Colonic mucosa (tissue), 4 donors: Measurements from ENCODE around the gene ATG7. TPM values are rescaled to one million over a fixed set of nuclear protein-coding genes. Genes with fewer than 3 reads are reported as not detected.

Experiments used
- DNase-seq: peaks from one replicate; pipeline ENCODE4 v3.0.0-alpha.2; 2020
- H3K27ac ChIP-seq: fragments of 200-600 bp; one replicate; pipeline ENCODE4 v1.8.0; 2021
- H3K27me3 ChIP-seq: fragments of 200-600 bp; one replicate; pipeline ENCODE4 v1.8.0; 2021
- H3K36me3 ChIP-seq: fragments of 200-600 bp; one replicate; pipeline ENCODE4 v1.8.0; 2021
- H3K4me1 ChIP-seq: fragments of 200-600 bp; one replicate; pipeline ENCODE4 v1.8.0; 2021; ENCODE audit warnings: mild to moderate bottlenecking
- H3K4me3 ChIP-seq: fragments of 200-600 bp; one replicate; pipeline ENCODE4 v1.8.0; 2021
- H3K9ac ChIP-seq, 2 donors: one replicate each; pipeline ENCODE4 v1.7.0; 2013; ENCODE audit warnings: control low read depth in 2 of 2, low read depth in 2 of 2, low read length in 2 of 2
- H3K9me3 ChIP-seq: fragments of 200-600 bp; one replicate; pipeline ENCODE4 v1.8.0; 2021
- intact Hi-C: fragments of 100-400 bp; cut with DNase I; formaldehyde crosslinking; loops from one replicate; pipeline ENCODE4 v1.14.1; 2022
- total RNA-seq, 2 donors: library from RNA; stranded (reverse); fragmentation: NEBNext Ultra II Directional in 1 of 2; extraction: Animal tissue kit (Norgen Biotek cat#: 25700) in 1 of 2; gene quantifications; one replicate each; pipeline ENCODE4 v1.2.1, GENCODE V29; 2021
- TF ChIP-seq, protein P1 (sequence below): fragments of 200-600 bp; IDR thresholded peaks from one replicate; pipeline ENCODE4 v1.8.0; 2022; ENCODE audit warnings: antibody characterized with exemption, mild to moderate bottlenecking
- donor health status: healthy.
- donor health status: DM: no; HTN: no; CAD: no.
- donor health status: DM: no; HTN: no; CAD: no.

Gene ATG7
- total RNA-seq, 2 donors from 2014 or later, result 31.9 to 32.0 TPM

DNA sequence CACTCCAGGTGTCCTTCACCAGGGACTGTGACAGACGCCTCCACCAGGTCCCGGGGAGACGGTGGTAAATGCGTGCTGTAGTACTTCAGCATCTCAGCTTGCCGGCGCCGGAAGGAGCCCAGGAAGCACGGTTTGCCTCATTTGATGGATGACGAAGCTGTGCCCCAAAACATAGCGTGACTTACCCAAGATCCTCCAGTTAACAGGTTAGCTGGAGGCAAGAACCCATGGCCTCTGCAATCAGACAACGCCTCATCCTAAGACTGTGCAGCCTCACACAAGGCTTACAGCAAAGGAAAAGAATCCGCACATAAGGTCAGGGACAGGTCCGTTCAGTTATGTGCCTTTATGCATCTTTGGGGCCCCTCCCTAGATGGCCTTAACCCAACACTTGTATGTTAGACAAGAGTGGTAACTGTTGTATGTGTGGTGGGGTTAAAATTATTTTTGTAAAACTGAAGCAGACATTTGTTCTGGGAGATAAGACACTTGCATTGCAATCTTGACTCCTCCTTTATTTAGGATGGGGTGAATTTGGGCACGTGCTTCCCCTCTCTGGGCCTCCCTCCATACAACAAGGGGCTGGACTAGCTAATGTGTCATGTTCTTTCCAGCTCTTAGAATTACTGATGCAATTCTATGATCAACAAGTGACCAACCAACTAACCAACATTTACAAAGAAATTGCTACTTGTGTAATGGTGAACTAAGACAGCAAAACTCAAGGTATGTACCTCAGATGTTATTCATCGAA, 332.1 kb downstream of the ATG7 start:
- Histone ChIP-seq H3K9ac (no peak overlapping the region), H3K4me3 (no peak overlapping the region), H3K27ac (peak overlapping the region; percentile 46), H3K4me1 (no peaks in the 10 kb centered on the region), H3K9me3 (no peaks in the 10 kb centered on the region), H3K36me3 (no peaks in the 10 kb centered on the region), H3K27me3 (no peaks in the 10 kb centered on the region)
- TF ChIP-seq, protein P1, sequence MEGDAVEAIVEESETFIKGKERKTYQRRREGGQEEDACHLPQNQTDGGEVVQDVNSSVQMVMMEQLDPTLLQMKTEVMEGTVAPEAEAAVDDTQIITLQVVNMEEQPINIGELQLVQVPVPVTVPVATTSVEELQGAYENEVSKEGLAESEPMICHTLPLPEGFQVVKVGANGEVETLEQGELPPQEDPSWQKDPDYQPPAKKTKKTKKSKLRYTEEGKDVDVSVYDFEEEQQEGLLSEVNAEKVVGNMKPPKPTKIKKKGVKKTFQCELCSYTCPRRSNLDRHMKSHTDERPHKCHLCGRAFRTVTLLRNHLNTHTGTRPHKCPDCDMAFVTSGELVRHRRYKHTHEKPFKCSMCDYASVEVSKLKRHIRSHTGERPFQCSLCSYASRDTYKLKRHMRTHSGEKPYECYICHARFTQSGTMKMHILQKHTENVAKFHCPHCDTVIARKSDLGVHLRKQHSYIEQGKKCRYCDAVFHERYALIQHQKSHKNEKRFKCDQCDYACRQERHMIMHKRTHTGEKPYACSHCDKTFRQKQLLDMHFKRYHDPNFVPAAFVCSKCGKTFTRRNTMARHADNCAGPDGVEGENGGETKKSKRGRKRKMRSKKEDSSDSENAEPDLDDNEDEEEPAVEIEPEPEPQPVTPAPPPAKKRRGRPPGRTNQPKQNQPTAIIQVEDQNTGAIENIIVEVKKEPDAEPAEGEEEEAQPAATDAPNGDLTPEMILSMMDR, result no peak
- DNase-seq, result no peak
- intact Hi-C loops, result no loop called here

DNA sequence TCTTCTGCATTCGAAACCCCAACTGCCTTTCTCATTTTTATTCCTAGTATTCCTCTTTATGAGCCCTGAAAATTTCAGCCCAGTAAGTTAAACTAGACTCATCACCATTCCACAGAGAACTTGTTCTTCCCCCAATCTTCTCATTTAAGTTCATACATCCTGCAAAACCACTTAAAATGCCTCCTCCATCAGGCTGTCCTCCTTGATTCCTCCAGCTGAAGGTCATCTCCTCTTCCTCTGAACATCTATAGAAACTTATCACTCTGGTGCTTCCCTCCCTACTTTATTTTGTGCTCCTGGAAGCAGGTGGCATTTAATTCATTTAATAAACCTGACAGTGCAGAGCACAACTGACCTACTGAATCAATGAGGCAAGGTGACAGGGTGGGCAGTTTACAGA, 333.2 kb downstream of the ATG7 start:
- H3K27ac ChIP-seq, result no peak overlapping the region
- intact Hi-C loops, result no loop called here
- no peaks in the 10 kb centered on the region for H3K9me3 ChIP-seq
- H3K36me3 ChIP-seq, result no peaks in the 10 kb centered on the region
- TF ChIP-seq, protein P1, result no peak
- H3K9ac ChIP-seq, result no peak overlapping the region
- H3K4me3 ChIP-seq, result no peak overlapping the region
- no peaks in the 10 kb centered on the region for H3K27me3 ChIP-seq
- DNase-seq, result no peak
- H3K4me1 ChIP-seq, result no peaks in the 10 kb centered on the region

DNA sequence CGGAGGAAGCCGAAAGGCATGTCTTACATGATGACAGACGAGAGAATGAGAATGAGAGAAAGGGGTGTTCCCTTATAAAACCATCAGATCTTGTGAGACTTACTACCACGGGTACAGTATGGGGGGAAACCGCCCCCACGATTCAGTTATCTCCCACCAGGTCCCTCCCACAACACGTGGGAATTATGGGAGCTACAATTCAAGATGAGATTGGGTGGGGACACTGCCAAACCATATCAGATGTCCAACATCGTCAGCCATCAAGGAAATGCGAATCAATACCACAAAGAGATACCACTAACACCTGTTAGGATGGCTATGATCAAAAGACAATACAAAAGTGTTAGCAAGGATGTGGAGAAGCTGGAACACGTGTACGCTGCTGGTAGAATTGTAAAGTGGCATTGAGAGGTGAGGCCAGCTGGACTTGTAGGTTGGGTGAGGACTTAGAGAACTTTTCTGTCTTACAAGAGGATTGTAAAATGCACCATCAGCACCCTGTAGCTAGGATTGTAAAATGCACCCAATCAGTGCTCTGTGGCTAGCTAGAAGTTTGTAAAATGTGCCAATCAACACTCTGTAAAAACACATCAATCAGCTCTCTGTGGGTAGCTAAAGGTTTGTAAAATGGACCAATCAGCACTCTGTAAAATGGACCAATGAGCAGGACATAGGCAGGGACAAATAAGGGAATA, 334.0 kb downstream of the ATG7 start:
- TF ChIP-seq, protein P1, result no peak

DNA sequence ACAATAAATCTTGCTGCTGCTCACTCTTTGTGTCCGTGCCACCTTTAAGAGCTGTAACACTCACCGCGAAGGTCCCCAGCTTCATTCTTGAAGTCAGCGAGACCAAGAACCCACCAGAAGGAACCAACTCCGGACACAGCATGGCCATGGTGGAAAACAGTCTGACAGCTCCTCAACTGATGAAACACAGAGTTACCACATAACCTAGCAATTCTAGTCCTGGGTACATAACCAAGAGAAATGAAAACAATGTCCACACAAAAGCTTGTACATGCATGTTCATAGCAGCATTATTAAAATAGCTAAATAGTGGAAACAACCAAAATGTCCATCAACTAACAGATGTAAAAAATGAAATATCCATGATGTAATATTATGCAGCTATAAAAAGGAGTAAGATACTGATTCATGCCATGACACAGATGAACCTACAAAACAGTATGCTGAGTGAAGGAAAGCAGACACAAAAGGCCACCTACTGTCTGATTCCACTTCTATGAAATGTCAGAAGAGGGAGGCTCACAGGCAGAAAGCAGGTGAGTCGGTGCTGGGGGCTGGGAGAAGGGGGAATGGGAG, 334.8 kb downstream of the ATG7 start:
- Histone ChIP-seq H3K36me3 (no peaks in the 10 kb centered on the region), H3K4me3 (no peak overlapping the region), H3K9ac (no peak overlapping the region), H3K27me3 (no peaks in the 10 kb centered on the region), H3K27ac (no peak overlapping the region), H3K4me1 (no peaks in the 10 kb centered on the region), H3K9me3 (no peaks in the 10 kb centered on the region)
- TF ChIP-seq, protein P1, result no peak
- intact Hi-C loops, result no loop called here
- DNase-seq, result no peak

More for the DNA sequence above, 334.0 kb downstream of the ATG7 start:
- H3K36me3 ChIP-seq, result no peaks in the 10 kb centered on the region
- DNase-seq, result no peak
- H3K27ac ChIP-seq, result no peak overlapping the region
- no peaks in the 10 kb centered on the region for H3K27me3 ChIP-seq
- no peaks in the 10 kb centered on the region for H3K4me1 ChIP-seq
- H3K9me3 ChIP-seq, result no peaks in the 10 kb centered on the region
- intact Hi-C loops, result no loop called here
- H3K4me3 ChIP-seq, result no peak overlapping the region
- no peak overlapping the region for H3K9ac ChIP-seq

Other genes starting within 250 kb of the ATG7 start
- gene HRH1, start 117.9 kb upstream of the ATG7 start, total RNA-seq, result 10 to 100 TPM in 1 of 2 donors, 1 to 10 TPM in 1; 7.2 to 20.4 TPM